ENCODE measurements around the gene SCAANT1. TPM values are rescaled to one million over a fixed set of nuclear protein-coding genes. Genes with fewer than 3 reads are reported as not detected.

Gene SCAANT1
- total RNA-seq, 4 donors from 2014 or later, result not detected

DNA sequence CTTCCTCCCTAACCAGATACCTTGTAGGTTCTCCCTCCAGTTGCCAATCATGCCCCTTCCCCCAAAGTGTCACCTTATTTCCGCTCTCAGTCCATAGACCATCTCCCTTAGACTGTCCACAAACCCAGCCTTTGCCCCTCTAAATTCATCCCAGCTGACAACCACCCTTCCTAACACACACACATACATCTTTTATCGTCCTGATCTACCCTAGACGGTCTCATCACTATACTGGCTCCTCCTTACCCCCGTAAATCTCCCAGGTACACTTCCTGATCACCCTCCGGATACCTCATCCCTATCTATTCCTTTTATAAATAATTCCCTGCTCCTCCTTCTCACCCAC, 49.4 kb downstream of the SCAANT1 start:
- Histone ChIP-seq H3K27me3 (no peaks in the 10 kb centered on the region), H3K27ac (peak overlapping the region; percentile 84 to 99 (median 96)), H3K4me3 (peak overlapping the region; percentile 85 to 100 (median 97)), H3K9me3 (no peaks in the 10 kb centered on the region), H3K36me3 (no peaks in the 10 kb centered on the region), H3K4me1 (peaks cover 0 to 29% (median 11%) of the 10 kb centered on the region in 4 donors)
- in situ Hi-C loops (cut with MboI; ENCODE audit: low pct_ligation_motif_present in 1 of 4, low pct_unique_long_range_greater_than_20kb in 1 of 4, low sequenced_read_pairs in 3 of 4) (no loop called here), intact Hi-C loops (cut with DNase I; ENCODE audit: low total_unique reads) (no loop called here)
- 17 to 29% methylated on average over 5 of the region's 5 CpGs for WGBS, 2 donors (ENCODE audit: low coverage in 1 of 2)
- TF ChIP-seq POLR2A (IDR thresholded peaks at IDR 0.05) (no peak), EP300 (IDR thresholded peaks at IDR 0.05; ENCODE audit: low read depth) (no peak), POLR2AphosphoS5 (IDR thresholded peaks at IDR 0.05) (no peak)
- TF ChIP-seq, protein P1, sequence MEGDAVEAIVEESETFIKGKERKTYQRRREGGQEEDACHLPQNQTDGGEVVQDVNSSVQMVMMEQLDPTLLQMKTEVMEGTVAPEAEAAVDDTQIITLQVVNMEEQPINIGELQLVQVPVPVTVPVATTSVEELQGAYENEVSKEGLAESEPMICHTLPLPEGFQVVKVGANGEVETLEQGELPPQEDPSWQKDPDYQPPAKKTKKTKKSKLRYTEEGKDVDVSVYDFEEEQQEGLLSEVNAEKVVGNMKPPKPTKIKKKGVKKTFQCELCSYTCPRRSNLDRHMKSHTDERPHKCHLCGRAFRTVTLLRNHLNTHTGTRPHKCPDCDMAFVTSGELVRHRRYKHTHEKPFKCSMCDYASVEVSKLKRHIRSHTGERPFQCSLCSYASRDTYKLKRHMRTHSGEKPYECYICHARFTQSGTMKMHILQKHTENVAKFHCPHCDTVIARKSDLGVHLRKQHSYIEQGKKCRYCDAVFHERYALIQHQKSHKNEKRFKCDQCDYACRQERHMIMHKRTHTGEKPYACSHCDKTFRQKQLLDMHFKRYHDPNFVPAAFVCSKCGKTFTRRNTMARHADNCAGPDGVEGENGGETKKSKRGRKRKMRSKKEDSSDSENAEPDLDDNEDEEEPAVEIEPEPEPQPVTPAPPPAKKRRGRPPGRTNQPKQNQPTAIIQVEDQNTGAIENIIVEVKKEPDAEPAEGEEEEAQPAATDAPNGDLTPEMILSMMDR (IDR thresholded peaks at IDR 0.05), result no peak
- DNase-seq, result no peak

Small RNA genes lying within 50 kb of the gene (small RNA-seq; reads per million reads assigned to genes)
- gene SCAANT1, result 0 reads per million in 4 donors

Other genes with a start within 250 kb of the SCAANT1 start
- gene C3orf49, start 93.1 kb downstream of the SCAANT1 start, total RNA-seq, result not detected
- 10 to 100 TPM in 3 of 4 donors, 1 to 10 TPM in 1; 5.2 to 54.5 (median 40.8) TPM for gene THOC7, start 48.6 kb downstream of the SCAANT1 start, total RNA-seq
- 100 to 1,000 TPM in 1 of 4 donors, 10 to 100 TPM in 3; 44.8 to 113 (median 51.0) TPM for gene ATXN7, start 48.5 kb downstream of the SCAANT1 start, total RNA-seq
- 10 to 100 TPM; 18.3 to 66.6 (median 47.8) TPM for gene PSMD6, start 111.1 kb upstream of the SCAANT1 start, total RNA-seq